GM13976 (cell line): Measurements from ENCODE around the gene TTC7B.

Experiments
- DNase-seq: peaks from one replicate; pipeline ENCODE4 v3.0.0; 2012; ENCODE audit warnings: low spot score
- in situ Hi-C: fragments of 300-500 bp; cut with MboI; formaldehyde crosslinking; loops from one replicate; pipeline ENCODE4 v1.12.0; 2022; ENCODE audit warnings: low sequenced_read_pairs, mixed read lengths, inconsistent platforms; ENCODE audit not compliant: unreplicated experiment
- TF ChIP-seq, protein P1 (sequence below): IDR thresholded peaks from 2 replicates; pipeline ENCODE4 v1.5.1; 2012; ENCODE audit warnings: borderline replicate concordance, mild to moderate bottlenecking; ENCODE audit not compliant: insufficient read depth; ENCODE audit errors: extremely low read depth, missing control alignments, control extremely low read depth

Gene TTC7B

DNA sequence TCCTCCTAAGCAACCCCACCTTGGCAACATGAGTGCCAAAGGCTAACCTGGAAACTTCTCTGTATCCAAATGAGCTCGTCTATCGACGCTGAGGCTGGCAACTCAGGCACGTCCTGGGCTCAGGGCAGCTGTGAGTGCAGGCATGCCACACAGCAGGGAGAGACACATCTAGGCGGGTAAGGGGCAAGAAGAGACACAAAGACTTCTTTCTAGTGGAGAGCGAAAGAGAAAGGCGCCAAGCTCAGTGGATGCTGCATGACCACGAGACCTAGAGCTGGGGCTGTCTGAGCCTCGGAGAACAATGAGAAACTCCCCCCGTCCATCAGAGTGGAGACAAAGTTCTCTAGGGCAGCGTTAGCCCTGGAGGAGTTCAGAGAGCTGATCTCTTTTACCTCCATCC is 249.0 kb downstream of the TTC7B start:
- in situ Hi-C loops: no loop called here
- DNase-seq: no peak
- TF ChIP-seq, protein P1, sequence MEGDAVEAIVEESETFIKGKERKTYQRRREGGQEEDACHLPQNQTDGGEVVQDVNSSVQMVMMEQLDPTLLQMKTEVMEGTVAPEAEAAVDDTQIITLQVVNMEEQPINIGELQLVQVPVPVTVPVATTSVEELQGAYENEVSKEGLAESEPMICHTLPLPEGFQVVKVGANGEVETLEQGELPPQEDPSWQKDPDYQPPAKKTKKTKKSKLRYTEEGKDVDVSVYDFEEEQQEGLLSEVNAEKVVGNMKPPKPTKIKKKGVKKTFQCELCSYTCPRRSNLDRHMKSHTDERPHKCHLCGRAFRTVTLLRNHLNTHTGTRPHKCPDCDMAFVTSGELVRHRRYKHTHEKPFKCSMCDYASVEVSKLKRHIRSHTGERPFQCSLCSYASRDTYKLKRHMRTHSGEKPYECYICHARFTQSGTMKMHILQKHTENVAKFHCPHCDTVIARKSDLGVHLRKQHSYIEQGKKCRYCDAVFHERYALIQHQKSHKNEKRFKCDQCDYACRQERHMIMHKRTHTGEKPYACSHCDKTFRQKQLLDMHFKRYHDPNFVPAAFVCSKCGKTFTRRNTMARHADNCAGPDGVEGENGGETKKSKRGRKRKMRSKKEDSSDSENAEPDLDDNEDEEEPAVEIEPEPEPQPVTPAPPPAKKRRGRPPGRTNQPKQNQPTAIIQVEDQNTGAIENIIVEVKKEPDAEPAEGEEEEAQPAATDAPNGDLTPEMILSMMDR: no peak

DNA sequence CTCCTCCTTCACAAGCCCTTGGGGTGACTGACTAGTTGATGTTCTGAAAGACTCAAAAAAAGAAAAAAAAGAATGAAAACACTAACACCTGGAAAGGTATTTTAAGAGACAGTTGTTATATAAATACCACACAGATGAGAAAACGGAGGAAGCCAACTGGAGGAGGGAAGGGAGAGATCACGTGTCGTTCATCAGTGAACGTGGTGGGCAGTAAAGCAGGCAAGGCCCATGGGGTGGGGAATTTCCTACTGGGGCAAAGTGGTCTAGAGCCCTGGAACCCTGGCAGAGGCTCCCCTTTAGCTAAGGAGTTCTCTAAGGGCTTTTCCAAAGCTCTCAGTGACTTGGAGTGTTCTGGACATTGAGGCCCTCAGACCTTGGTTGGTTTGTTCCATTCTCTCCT is 249.7 kb downstream of the TTC7B start:
- in situ Hi-C loops: no loop called here
- TF ChIP-seq, protein P1: no peak
- DNase-seq: no peak

DNA sequence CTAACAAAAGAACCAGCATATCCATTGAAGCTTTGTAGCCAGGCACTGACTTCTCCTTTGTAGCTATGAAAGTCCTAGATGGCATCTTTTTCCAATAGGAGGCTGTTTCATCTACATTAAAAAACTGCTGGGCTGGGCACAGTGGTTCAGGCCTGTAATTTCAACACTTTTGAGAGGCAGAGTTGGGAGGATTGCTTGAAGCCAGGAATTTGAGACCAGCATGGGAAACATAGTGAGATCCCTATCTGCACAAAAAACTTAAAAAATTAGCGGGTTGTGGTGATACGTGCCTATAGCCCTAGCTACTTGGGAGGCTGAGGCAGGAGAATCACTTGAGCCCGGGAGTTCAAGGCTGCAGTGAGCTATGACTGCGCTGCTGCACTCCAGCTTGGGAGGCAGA is 251.7 kb downstream of the TTC7B start:
- TF ChIP-seq, protein P1: no peak
- no peak for DNase-seq
- in situ Hi-C loops: no loop called here

DNA sequence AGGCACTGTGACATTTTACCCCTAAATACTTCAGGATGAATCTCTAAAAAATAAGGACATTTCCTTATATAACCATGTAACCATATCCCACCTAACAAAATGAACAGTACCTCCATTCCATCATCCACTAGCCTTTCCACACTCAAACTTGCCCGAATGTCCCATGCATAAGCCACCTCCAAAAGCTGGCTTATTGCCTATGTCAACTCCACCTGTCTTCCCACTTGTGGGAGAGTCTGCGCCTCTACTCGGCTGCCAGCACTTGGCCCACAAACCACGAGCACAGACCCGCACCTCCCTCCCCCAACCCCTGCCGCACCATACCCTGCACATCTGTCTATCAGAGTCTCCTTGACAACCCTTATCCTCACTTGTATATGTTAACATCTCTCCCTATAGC is 253.6 kb downstream of the TTC7B start:
- DNase-seq: no peak
- TF ChIP-seq, protein P1: no peak
- in situ Hi-C loops: no loop called here

DNA sequence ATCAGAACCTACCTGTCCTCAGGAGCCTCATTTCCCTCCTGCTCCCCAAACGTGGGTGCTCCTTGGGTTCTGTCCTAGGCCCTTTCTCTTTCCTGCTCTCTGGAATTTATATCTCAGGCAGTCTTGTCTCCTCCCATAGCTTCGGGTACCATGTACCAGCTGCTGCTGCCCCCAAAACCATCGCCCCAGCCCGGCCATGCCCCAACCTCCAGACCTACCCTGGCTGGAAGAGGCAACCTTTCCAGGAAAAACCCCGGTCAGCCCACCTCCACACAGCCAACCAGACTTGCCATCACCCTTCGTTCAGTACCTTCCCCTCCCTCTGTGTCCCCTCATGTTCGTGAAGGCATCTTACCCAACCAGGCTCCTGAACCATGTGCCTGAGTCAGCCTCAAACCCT is 254.3 kb downstream of the TTC7B start:
- no peak for DNase-seq
- TF ChIP-seq, protein P1: no peak
- in situ Hi-C loops: no loop called here

DNA sequence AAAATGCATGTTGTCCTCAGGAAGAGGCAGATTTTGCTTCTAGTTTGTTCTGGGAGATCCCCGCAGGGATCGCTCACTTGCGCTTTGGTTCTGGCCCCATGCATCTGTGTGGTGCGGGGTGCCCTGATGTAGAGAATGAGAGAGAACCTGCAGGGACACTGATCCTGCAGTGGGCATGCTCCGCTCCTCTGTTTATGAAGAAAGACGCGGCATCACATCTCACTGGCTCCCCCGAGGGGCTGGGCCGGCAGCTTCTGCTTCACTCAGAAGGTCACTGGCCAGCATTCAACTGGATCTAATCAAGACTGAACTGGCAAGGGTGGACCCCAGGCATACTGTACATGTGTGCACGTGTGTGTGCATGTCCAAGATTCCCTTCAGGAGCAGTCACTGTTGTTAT is 255.2 kb downstream of the TTC7B start:
- TF ChIP-seq, protein P1: no peak
- in situ Hi-C loops: no loop called here
- DNase-seq: no peak

DNA sequence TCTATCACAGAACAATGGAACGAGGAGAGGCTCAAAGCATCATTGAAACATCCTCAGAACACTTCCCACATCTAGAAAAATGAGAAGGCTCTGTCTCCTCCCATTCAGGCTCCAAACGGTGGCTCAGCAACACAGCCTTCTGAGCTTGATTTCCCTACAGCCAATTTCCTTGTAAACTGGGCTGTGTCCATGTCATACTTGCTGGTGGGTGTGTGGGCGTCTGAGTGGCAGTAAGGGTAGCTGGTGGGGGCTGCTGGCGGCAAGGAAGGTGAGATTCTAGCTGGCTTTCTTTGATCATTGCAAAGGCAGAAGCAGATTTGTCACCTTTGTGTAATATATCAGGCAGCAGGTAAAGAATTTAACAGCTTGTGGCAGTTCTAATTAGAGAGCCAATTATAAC is 255.7 kb downstream of the TTC7B start:
- DNase-seq: no peak
- TF ChIP-seq, protein P1: no peak
- in situ Hi-C loops: no loop called here
